ENCODE measurements around the gene MYCT1.
"Not testable (repeated sequence)": the region's sequence is repeated elsewhere in the genome, so short reads cannot be mapped to it uniquely, and the experiment has no call there.

The MYCT1 gene

GRCh38 chr6:152697634-152698033 lies at the start of gene MYCT1:
MYCT1 (plus strand) TSS chr6:152697897; CDS start chr6:152697903, 6 bp downstream.
- DNase-seq: no peak

- DNase-seq: no peak
Measured at GRCh38 chr6:152648105-152648504, 49.6 kb upstream of the MYCT1 start.

GRCh38 chr6:152651986-152652385 lies 45.7 kb upstream of the MYCT1 start:
- no peak for DNase-seq

- DNase-seq: no peak
Measured at GRCh38 chr6:152661776-152662175, 35.9 kb upstream of the MYCT1 start.

- DNase-seq: no peak
Measured at GRCh38 chr6:152669895-152670294, 27.8 kb upstream of the MYCT1 start.

- no peak for DNase-seq
Measured at GRCh38 chr6:152671171-152671570, 26.5 kb upstream of the MYCT1 start.

- DNase-seq: no peak
Measured at GRCh38 chr6:152673236-152673635, 24.5 kb upstream of the MYCT1 start.

GRCh38 chr6:152680151-152680550 lies 17.5 kb upstream of the MYCT1 start:
- no peak for DNase-seq

- DNase-seq: no peak
Measured at GRCh38 chr6:152680879-152681517, 16.7 kb upstream of the MYCT1 start.

GRCh38 chr6:152682141-152682540 lies 15.6 kb upstream of the MYCT1 start:
- DNase-seq: no peak

GRCh38 chr6:152682935-152683334 lies 14.8 kb upstream of the MYCT1 start:
- not testable (repeated sequence) for DNase-seq

GRCh38 chr6:152685819-152686218 lies 11.9 kb upstream of the MYCT1 start:
- DNase-seq: no peak

GRCh38 chr6:152695372-152696045 lies 2.2 kb upstream of the MYCT1 start:
- DNase-seq: no peak

GRCh38 chr6:152696522-152696921 lies 1.2 kb upstream of the MYCT1 start:
- no peak for DNase-seq

- DNase-seq: no peak
Measured at GRCh38 chr6:152698692-152699091, 995 bp downstream of the MYCT1 start.

- DNase-seq: no peak
Measured at GRCh38 chr6:152700427-152700826, 2.7 kb downstream of the MYCT1 start.

GRCh38 chr6:152701081-152701862 lies 3.6 kb downstream of the MYCT1 start:
- DNase-seq: no peak

GRCh38 chr6:152701863-152702401 lies 4.2 kb downstream of the MYCT1 start:
- DNase-seq: no peak

- DNase-seq: not testable (repeated sequence)
Measured at GRCh38 chr6:152703750-152704149, 6.1 kb downstream of the MYCT1 start.

- no peak for DNase-seq
Measured at GRCh38 chr6:152705327-152705726, 7.6 kb downstream of the MYCT1 start.

GRCh38 chr6:152716322-152716721 lies 18.6 kb downstream of the MYCT1 start:
- no peak for DNase-seq

- DNase-seq: no peak
Measured at GRCh38 chr6:152720974-152721373, 23.3 kb downstream of the MYCT1 start.

GRCh38 chr6:152721956-152722355 lies 24.3 kb downstream of the MYCT1 start:
- DNase-seq: no peak

GRCh38 chr6:152723398-152723797 lies 25.7 kb downstream of the MYCT1 start:
- no peak for DNase-seq
